Activated CD4-positive, alpha-beta T cell treated with anti-CD3 and anti-CD28 coated beads, Interleukin-2, amount 10 ng/mL, durations not matched to agents 7 days and 5 days (primary cell): ENCODE results near the gene HGFAC. TPM values are rescaled to one million over a fixed set of nuclear protein-coding genes. Genes with fewer than 3 reads are reported as not detected.

ENCODE experiments used
- CTCF ChIA-PET: fragments of 350-600 bp; sonication (Branson Sonifier 250); formaldehyde crosslinking; loops from one replicate; lab custom pipeline; 2021; ENCODE audit warnings: antibody characterized with exemption; lab: Charles Lee
- POLR2A ChIA-PET: fragments of 350-600 bp; sonication (Branson Sonifier 250); formaldehyde crosslinking; loops from one replicate; lab custom pipeline; 2021; ENCODE audit warnings: antibody characterized with exemption; lab: Charles Lee
- DNase-seq: peaks from one replicate; pipeline ENCODE4 v3.0.0-alpha.2; 2020
- H3K27ac Mint-ChIP-seq: one replicate; pipeline ENCODE4 v1.8.0; 2021; ENCODE audit warnings: mild to moderate bottlenecking, moderate library complexity, mixed read lengths
- H3K27me3 Mint-ChIP-seq: one replicate; pipeline ENCODE4 v1.8.0; 2021; ENCODE audit warnings: mixed read lengths
- H3K36me3 Mint-ChIP-seq: one replicate; pipeline ENCODE4 v1.8.0; 2021; ENCODE audit warnings: low read depth, mixed read lengths
- H3K4me1 Mint-ChIP-seq: one replicate; pipeline ENCODE4 v1.8.0; 2021; ENCODE audit warnings: mixed read lengths
- H3K4me3 Mint-ChIP-seq: one replicate; pipeline ENCODE4 v1.8.0; 2021; ENCODE audit warnings: mild to moderate bottlenecking, moderate library complexity, mixed read lengths
- H3K9me3 Mint-ChIP-seq: one replicate; pipeline ENCODE4 v1.8.0; 2021; ENCODE audit warnings: mixed read lengths
- total RNA-seq, 2 experiments: library from RNA; stranded (reverse); gene quantifications; one replicate each; pipeline ENCODE4 v1.2.3, GENCODE V29; 2021

The HGFAC gene
- under 1 TPM in 1 of 2 experiments, not detected in 1; 0.10 TPM for total RNA-seq

DNA sequence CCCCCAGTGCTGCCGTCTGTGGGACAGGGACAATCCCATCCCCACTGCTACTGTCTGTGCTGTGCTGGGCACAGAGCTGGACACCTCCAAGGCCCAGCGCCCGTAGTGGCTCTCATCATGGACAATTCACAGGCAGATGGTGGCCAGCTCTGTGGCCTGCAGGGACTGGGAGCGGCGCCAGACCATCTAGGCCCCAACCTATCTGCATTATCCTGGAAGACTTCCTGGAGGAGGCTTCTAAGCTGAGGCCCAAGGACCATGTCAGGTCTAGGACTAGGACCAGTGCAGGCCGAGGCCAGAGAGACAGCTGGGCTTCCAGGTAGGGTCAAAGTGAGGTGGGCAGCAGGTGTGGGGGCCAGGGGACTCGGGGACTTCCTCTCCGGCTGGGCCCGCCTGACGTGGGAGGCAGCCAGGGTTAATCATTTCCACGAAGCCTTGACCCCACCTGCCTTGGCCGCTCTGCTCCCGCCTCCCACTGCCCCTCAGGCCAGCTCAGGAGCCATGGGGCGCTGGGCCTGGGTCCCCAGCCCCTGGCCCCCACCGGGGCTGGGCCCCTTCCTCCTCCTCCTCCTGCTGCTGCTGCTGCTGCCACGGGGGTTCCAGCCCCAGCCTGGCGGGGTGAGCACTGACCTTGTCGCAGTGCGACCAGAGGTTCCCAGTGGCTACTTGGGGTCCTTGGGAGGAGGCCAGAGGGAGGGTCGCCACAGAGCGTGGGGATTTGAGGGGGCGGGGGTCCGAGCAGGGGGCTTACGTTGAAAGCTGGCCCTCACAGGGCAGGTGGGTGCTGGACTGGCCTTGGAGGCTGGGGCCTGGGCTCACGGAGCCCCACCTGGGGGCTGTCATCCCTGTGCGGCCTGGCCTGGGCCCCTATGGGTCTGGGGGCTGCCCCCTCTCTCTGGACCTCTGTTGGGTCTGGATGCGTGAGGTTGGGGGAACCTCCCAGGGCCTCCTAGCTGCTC is at the start of gene HGFAC:
Gene HGFAC (plus strand): TSS at position 468 of the 959 bp plus-strand sequence. CDS start 34 bp downstream, at position 502.
- no peaks in the 10 kb centered on the region for H3K27me3 Mint-ChIP-seq
- ChIA-PET CTCF (interaction anchor here (0.8 to 1.2 kb wide), 2 partner anchors 49 to 96 kb away, joined by 3 to 4 read pairs; no protein-coding TSS in a partner anchor), POLR2A (interaction anchor here (0.5 kb wide), 1 partner anchor 438 kb away, joined by 4 read pairs; no protein-coding TSS in a partner anchor)
- H3K4me1 Mint-ChIP-seq, result no peaks in the 10 kb centered on the region
- H3K4me3 Mint-ChIP-seq, result no peak within 1 kb of the TSS
- H3K27ac Mint-ChIP-seq, result no peak within 1 kb of the TSS
- no peaks in the 10 kb centered on the region for H3K9me3 Mint-ChIP-seq
- no peak for DNase-seq
- no peaks in the 10 kb centered on the region for H3K36me3 Mint-ChIP-seq

- Mint-ChIP-seq H3K9me3 (no peaks in the 10 kb centered on the region), H3K4me1 (peaks cover 12% of the 10 kb centered on the region), H3K4me3 (no peak overlapping the region), H3K27me3 (peaks cover under 1% of the 10 kb centered on the region), H3K27ac (no peak overlapping the region), H3K36me3 (no peaks in the 10 kb centered on the region)
- DNase-seq, result no peak
- ChIA-PET CTCF (interaction anchor here (1.3 kb wide), 2 partner anchors 23 to 49 kb away, joined by 3 read pairs; partner anchors contain the start of gene HGFAC), POLR2A (no interaction called here)
These were observed 49.4 kb upstream of the HGFAC start for GRCh38 chr4:3392321-3392720.

- Mint-ChIP-seq H3K4me3 (no peak overlapping the region), H3K36me3 (no peaks in the 10 kb centered on the region)
These were observed 48.6 kb upstream of the HGFAC start for GRCh38 chr4:3393171-3393570.

GRCh38 chr4:3396600-3396999 is 45.2 kb upstream of the HGFAC start:
- Mint-ChIP-seq H3K4me1 (no peaks in the 10 kb centered on the region), H3K9me3 (no peaks in the 10 kb centered on the region), H3K27ac (no peak overlapping the region), H3K36me3 (no peaks in the 10 kb centered on the region), H3K4me3 (no peak overlapping the region), H3K27me3 (peaks cover 2% of the 10 kb centered on the region)
- ChIA-PET POLR2A (no interaction called here), CTCF (no interaction called here)
- no peak for DNase-seq

More at GRCh38 chr4:3393171-3393570, 48.6 kb upstream of the HGFAC start:
- Mint-ChIP-seq H3K9me3 (no peaks in the 10 kb centered on the region), H3K4me1 (peaks cover 4% of the 10 kb centered on the region), H3K27me3 (no peaks in the 10 kb centered on the region), H3K27ac (no peak overlapping the region)
- DNase-seq, result no peak
- POLR2A ChIA-PET, result no interaction called here
- CTCF ChIA-PET, result interaction anchor here (1.3 kb wide), 2 partner anchors 24 to 48 kb away, joined by 3 read pairs; partner anchors contain the start of gene HGFAC

DNA sequence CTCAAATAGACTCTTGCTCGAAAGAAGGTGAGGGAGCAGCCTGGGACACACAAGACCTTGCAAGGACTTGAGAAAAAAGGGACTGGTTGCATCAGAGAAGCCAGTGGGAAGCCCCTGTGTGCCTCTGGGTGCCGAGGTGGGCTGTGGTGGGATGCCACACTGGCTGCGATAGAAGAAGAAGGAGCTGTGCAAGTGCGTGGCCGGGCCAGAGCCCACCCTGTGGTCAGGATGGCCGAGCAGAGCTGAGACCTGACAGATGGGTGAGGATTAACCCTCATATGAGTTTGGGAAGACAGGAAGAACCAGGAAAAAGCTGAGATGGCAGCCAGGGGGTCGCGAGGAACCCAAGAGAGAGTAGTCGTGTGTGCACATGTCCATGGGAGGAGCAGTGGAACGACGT is 44.6 kb upstream of the HGFAC start:
- CTCF ChIA-PET, result no interaction called here
- Mint-ChIP-seq H3K27ac (no peak overlapping the region), H3K36me3 (no peaks in the 10 kb centered on the region), H3K4me1 (no peaks in the 10 kb centered on the region), H3K4me3 (no peak overlapping the region), H3K27me3 (peaks cover 2% of the 10 kb centered on the region), H3K9me3 (no peaks in the 10 kb centered on the region)
- no peak for DNase-seq
- POLR2A ChIA-PET, result no interaction called here

DNA sequence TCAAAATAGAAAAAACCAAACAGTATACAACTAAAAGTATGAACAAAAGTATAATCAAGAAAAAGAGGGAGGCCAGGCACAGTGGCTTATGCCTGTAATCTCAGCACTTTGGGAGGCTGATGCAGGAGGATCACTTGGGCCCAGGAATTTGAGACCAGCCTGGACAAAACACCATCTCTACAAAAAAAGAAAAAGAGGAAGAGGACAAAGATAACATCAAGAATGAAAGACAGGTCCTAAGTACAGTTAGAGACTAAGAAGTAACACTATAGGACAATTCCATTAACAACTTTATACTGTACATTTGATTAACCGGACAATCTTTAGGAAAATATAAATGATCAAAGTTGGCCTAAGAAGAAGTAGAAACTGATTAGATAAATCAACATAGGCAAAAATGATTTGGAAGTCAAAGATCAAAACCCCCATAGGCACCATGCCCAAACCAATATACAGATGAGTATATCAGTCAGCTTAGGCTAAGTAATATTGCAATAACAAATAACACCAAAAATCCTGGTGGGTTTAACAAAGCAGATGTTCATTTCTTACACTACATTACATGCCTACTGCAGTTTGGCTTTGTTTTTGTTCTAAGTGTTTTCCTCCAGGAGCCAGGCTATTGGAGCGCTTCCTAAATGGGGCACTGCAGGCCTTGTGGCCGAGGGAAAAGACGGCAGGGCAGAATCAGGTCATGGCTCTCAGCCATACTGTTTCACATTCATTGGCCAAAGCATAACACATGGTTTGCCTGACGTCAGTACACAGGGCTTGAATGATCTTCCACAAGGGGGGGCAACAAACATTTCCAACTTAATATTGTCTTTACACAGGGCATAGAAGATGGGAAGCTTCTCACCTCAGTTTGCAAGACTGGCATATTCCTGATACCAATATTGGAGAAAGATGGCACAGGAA is 42.2 kb upstream of the HGFAC start:
- H3K4me1 Mint-ChIP-seq, result no peaks in the 10 kb centered on the region
- H3K4me3 Mint-ChIP-seq, result no peak overlapping the region
- peaks cover 2% of the 10 kb centered on the region for H3K27me3 Mint-ChIP-seq
- POLR2A ChIA-PET, result no interaction called here
- H3K27ac Mint-ChIP-seq, result no peak overlapping the region
- DNase-seq, result peak; percentile 16
- H3K36me3 Mint-ChIP-seq, result no peaks in the 10 kb centered on the region
- CTCF ChIA-PET, result no interaction called here
- H3K9me3 Mint-ChIP-seq, result no peaks in the 10 kb centered on the region

DNA sequence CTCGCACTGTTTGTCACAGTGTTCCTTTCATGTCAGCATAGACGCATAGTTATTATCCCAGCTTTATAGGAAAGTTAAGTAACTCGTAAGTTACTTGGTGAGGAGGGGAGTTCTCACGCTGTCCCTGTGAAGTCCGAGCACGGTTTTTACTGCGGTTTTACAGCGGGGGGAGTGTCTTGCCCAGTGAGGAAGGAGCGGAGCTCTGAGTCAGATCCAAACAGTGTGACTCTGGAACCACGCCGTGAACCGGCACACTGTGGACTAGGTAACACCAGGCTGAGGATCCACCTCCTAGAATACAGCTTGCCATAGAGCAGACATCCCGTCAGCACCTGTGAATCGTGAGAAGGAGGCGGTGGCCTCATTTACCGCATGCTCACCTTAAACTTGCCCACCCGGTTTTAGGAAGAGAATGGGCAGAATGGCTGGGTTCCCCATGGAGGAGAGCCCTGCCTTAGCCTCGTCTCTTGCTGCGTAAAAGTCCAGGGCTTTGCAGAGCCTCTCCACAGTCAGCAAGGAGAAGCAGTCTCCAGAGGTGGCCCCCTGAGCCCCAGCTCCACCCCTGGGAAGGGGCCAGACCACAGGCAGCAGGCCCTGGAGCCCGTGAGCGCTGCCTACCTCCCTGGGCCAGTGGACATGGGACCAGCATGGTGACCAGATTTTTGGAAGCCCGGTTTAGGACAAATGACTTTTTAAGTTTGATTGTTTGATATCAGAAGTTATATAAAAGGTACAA is 40.2 kb upstream of the HGFAC start:
- CTCF ChIA-PET, result no interaction called here

DNA sequence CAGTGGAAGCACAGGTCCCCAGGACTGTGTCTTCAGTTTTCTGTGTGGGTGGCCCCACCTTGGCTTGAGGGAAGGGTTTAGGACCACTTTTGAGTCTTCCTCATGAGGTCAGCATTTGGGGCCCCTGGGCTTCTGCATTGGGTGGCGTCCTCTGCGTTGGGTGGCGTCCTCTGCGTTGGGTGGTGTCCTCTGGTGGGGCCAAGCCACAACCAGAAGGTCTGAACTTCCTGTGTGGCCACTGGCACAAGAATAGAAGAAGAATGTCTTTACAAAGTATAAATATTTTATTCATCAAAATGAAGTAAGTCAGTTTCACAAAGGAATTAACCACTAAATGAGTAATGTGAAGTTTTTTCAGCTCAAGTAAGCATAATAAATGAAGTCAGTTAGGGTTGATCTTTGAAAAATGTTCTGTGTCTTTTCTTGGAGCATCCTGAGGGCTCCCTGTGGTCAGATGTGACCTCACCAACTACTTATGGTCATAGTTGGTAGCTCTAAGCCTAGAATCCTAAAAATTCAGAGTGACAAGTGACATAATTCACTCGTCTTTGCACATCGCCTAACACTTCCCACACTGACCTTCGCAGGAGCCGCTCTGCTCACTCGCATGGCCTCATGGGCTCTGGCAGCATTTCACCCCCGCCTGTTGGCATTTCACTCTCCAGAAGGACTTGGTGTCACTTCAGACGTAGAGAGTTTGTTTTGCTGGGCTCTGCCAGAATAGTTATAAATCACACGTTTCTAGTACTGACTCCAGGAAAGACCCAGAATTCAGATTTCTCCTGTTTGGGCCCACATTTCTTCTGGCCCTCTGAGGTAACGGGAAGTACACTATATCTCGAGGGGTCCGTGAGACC is 39.0 kb upstream of the HGFAC start:
- ChIA-PET CTCF (no interaction called here), POLR2A (no interaction called here)
- DNase-seq, result no peak
- H3K36me3 Mint-ChIP-seq, result no peaks in the 10 kb centered on the region
- no peak overlapping the region for H3K4me3 Mint-ChIP-seq
- no peaks in the 10 kb centered on the region for H3K9me3 Mint-ChIP-seq
- no peak overlapping the region for H3K27ac Mint-ChIP-seq
- H3K4me1 Mint-ChIP-seq, result no peaks in the 10 kb centered on the region
- H3K27me3 Mint-ChIP-seq, result peaks cover 2% of the 10 kb centered on the region

More for the DNA sequence above, 40.2 kb upstream of the HGFAC start:
- no peaks in the 10 kb centered on the region for H3K4me1 Mint-ChIP-seq
- H3K27me3 Mint-ChIP-seq, result peaks cover 2% of the 10 kb centered on the region
- H3K27ac Mint-ChIP-seq, result no peak overlapping the region
- no peak overlapping the region for H3K4me3 Mint-ChIP-seq
- no peaks in the 10 kb centered on the region for H3K9me3 Mint-ChIP-seq
- POLR2A ChIA-PET, result no interaction called here
- DNase-seq, result no peak
- H3K36me3 Mint-ChIP-seq, result no peaks in the 10 kb centered on the region

- Mint-ChIP-seq H3K36me3 (no peaks in the 10 kb centered on the region), H3K4me3 (no peak overlapping the region), H3K9me3 (no peaks in the 10 kb centered on the region), H3K27ac (no peak overlapping the region), H3K27me3 (peaks cover under 1% of the 10 kb centered on the region), H3K4me1 (no peaks in the 10 kb centered on the region)
- DNase-seq, result no peak
- ChIA-PET POLR2A (no interaction called here), CTCF (no interaction called here)
These were observed 38.3 kb upstream of the HGFAC start for GRCh38 chr4:3403348-3403906.

GRCh38 chr4:3404546-3404945 is 37.2 kb upstream of the HGFAC start:
- ChIA-PET POLR2A (no interaction called here), CTCF (interaction anchor here (0.6 to 1.3 kb wide), 3 partner anchors 9 to 1125 kb away, joined by 3 to 6 read pairs (median 4); no protein-coding TSS in a partner anchor)
- no peak overlapping the region for H3K4me3 Mint-ChIP-seq
- no peak for DNase-seq
- no peak overlapping the region for H3K27ac Mint-ChIP-seq
- H3K27me3 Mint-ChIP-seq, result no peaks in the 10 kb centered on the region
- H3K36me3 Mint-ChIP-seq, result no peaks in the 10 kb centered on the region
- H3K4me1 Mint-ChIP-seq, result no peaks in the 10 kb centered on the region
- H3K9me3 Mint-ChIP-seq, result no peaks in the 10 kb centered on the region

GRCh38 chr4:3405176-3405575 is 36.6 kb upstream of the HGFAC start:
- no peak for DNase-seq
- Mint-ChIP-seq H3K4me1 (no peaks in the 10 kb centered on the region), H3K36me3 (no peaks in the 10 kb centered on the region), H3K4me3 (no peak overlapping the region), H3K27ac (no peak overlapping the region), H3K27me3 (no peaks in the 10 kb centered on the region), H3K9me3 (no peaks in the 10 kb centered on the region)
- CTCF ChIA-PET, result interaction anchor here (0.6 to 1.3 kb wide), 2 partner anchors 10 to 12 kb away, joined by 3 to 4 read pairs; no protein-coding TSS in a partner anchor
- POLR2A ChIA-PET, result no interaction called here
